ENCODE results near the gene EVI5. TPM values are rescaled to one million over a fixed set of nuclear protein-coding genes. Genes with fewer than 3 reads are reported as not detected.
A peak's percentile ranks its signal among the peaks of the same experiment; 100 is the strongest.

Gene EVI5
- total RNA-seq, 4 donors from 2014 or later: 39.5 to 49.7 (median 48.6) TPM

DNA sequence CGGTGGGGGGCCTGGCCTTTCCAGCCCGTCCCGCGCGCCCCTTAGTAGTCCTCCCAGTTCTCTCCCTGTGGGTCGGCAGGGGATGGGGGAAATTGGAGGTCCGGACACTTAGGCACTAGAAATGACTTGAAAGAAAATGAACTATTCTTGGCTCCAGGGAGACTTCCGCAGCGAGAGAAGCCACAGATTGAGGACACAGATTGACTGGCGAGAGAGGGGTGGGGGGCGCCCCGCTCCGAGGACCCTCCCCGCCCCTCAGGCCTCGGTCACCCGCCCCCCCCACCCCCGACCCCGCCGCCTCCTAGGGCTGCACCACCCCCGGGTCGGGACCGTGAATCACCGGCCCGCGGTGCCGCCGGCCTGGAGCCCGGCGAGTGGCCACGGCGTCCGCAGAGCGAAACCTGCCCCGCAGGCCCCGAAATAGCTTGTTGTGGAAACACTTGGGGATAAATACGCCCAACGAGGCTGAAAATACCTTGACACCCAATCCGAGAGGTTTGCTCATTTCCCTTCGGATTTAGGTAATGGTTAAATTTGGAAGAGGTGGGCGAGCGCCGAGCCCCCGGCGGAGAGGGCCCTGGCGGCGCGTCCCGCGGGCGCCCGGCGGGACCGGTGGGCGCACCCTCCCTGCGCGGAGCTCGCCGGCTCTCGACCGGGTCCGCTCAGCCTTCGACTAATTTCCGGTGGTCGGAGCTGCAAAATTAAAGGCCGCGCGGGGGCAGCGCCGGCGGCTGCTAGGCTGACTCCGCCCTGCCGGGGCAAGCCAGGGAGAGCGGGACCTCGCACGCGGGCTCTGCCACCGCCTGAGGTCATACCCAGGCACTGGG lies 298.4 kb downstream of the EVI5 start, which contains the start of gene GFI1:
GFI1 (minus strand) TSS at position 675 of the 827 bp plus-strand sequence. CDS start 3,438 bp downstream, outside the sequence.
- peaks cover 83% of the 10 kb centered on the region for H3K27me3 ChIP-seq
- TF ChIP-seq, protein P1, sequence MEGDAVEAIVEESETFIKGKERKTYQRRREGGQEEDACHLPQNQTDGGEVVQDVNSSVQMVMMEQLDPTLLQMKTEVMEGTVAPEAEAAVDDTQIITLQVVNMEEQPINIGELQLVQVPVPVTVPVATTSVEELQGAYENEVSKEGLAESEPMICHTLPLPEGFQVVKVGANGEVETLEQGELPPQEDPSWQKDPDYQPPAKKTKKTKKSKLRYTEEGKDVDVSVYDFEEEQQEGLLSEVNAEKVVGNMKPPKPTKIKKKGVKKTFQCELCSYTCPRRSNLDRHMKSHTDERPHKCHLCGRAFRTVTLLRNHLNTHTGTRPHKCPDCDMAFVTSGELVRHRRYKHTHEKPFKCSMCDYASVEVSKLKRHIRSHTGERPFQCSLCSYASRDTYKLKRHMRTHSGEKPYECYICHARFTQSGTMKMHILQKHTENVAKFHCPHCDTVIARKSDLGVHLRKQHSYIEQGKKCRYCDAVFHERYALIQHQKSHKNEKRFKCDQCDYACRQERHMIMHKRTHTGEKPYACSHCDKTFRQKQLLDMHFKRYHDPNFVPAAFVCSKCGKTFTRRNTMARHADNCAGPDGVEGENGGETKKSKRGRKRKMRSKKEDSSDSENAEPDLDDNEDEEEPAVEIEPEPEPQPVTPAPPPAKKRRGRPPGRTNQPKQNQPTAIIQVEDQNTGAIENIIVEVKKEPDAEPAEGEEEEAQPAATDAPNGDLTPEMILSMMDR (IDR thresholded peaks at IDR 0.05): no peak
- TF ChIP-seq POLR2AphosphoS5 (IDR thresholded peaks at IDR 0.05) (no peak), POLR2A (IDR thresholded peaks at IDR 0.05) (no peak), EP300 (IDR thresholded peaks at IDR 0.05) (no peak)
- 0 to 2% methylated on average over 11 to 13 of the region's 77 CpGs for WGBS, 2 donors (ENCODE audit: low coverage in 1 of 2)
- no peaks in the 10 kb centered on the region for H3K9me3 ChIP-seq
- H3K4me3 ChIP-seq: peak within 1 kb of the TSS; percentile 2 to 53
- H3K4me1 ChIP-seq: peaks cover 0 to 56% (median 51%) of the 10 kb centered on the region in 3 donors
- H3K27ac ChIP-seq: peak within 1 kb of the TSS in 1 of 4 donors; percentile 19
- H3K36me3 ChIP-seq: no peaks in the 10 kb centered on the region
- ATAC-seq: no peak

DNA sequence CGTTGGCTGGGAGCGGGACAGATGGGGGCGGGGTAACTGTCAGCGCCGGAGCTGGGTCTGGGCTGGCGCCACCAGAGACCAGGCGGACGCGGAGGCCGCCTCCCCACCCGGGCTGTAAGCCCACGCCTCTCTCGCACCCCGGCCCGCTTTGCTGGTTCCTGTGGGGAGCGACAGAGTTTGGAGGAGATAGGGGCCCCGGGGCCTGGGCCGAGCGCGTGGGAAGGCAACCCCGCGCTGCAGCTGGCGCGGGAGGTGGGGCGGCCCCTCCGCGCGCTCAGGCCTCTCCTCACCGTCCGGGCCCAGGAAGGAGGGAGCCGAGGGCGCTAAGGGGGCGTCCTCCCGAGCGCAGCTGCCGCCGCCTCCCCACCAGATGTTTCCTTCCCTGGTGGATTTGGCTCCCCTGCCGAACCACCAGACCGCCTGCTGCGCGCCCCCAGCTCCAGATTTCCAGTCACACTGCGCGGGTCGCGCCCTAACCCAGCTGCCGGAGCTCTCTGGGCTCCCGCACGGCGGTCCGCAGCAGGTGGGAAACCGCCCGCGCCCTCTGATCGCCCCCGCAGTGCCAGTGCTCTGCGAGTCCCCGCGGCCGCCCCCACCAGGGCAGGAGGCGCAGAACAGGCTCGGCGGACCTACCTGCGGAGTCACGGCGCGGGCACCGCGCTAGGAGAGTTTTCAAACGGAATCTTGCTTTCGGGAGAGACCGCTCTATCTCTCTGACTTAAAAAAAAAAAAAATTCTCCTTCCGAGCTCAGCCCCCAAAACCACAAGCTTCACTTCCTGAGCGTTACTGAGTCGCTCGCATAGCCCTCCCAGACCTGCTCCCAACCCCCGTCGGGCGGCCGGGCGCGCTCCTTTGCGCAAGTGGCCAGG lies 299.3 kb downstream of the EVI5 start:
- no peak for TF ChIP-seq EP300 (IDR thresholded peaks at IDR 0.05)
- TF ChIP-seq, protein P1 (IDR thresholded peaks at IDR 0.05): no peak
- TF ChIP-seq POLR2AphosphoS5 (IDR thresholded peaks at IDR 0.05): no peak
- TF ChIP-seq POLR2A (IDR thresholded peaks at IDR 0.05): no peak
- WGBS, 2 donors (ENCODE audit: low coverage in 1 of 2): 4% methylated on average over 10 of the region's 82 CpGs; no CpG with 5 or more reads in 1 of the 2 donors
- Histone ChIP-seq H3K4me1 (peaks cover 0 to 64% (median 57%) of the 10 kb centered on the region in 3 donors), H3K4me3 (peak overlapping the region; percentile 2 to 53), H3K27ac (peak overlapping the region in 1 of 4 donors; percentile 19), H3K27me3 (peaks cover 91% of the 10 kb centered on the region), H3K36me3 (no peaks in the 10 kb centered on the region), H3K9me3 (no peaks in the 10 kb centered on the region)
- no peak for ATAC-seq

DNA sequence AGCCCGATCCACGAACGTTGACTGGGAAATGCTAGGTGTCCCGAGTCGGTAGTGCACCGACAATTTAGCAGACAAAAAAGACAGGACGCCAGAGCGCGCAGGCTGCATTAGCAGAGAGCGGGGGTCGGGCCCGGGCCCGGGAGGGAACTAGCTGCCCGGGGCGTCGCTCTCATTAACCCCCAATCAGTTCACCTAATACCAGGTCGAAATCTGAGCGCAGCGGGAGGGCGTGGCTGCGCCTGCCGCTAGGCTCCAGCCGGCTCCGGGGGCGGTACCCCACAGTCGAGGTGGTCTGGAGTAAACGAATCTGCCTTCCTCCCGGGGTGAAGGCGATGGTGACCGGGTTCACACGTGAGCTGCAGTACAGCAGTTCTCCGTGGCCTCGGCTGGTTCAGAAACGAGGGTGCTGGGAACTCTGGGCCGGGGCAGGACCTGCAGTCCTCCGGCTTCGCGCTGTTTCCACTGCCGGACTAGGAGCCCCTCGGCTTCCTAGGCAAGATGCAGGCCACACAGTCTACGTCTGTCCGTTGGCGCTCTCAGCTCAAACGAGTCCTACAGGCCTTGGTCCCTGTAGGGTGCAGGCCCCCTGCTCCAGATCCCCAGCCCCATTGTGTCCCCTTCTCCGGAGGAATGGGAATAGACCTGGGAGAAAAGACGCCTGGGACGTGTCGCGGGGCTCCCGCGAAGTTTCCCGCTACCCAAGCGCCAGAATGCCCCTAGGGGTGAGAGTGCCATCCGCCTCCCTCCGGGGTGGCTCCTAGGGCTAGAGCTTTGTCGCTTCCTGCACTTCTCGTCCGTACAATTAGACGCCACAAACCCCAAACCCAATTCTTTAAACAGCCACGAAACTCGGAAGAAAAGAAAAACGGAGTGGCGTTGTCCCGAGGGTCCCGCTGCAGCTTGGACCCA lies 300.2 kb downstream of the EVI5 start:
- Histone ChIP-seq H3K4me3 (peak overlapping the region; percentile 2 to 53), H3K27ac (peak overlapping the region in 1 of 4 donors; percentile 19), H3K36me3 (no peaks in the 10 kb centered on the region), H3K27me3 (peaks cover 100% of the 10 kb centered on the region), H3K4me1 (peaks cover 0 to 69% (median 57%) of the 10 kb centered on the region in 3 donors), H3K9me3 (no peaks in the 10 kb centered on the region)
- 2 to 4% methylated on average over 9 to 19 of the region's 65 CpGs for WGBS, 2 donors (ENCODE audit: low coverage in 1 of 2)
- TF ChIP-seq POLR2A (IDR thresholded peaks at IDR 0.05) (no peak), EP300 (IDR thresholded peaks at IDR 0.05) (no peak), POLR2AphosphoS5 (IDR thresholded peaks at IDR 0.05) (no peak)
- TF ChIP-seq, protein P1 (IDR thresholded peaks at IDR 0.05): no peak
- peak; percentile 25 for ATAC-seq

DNA sequence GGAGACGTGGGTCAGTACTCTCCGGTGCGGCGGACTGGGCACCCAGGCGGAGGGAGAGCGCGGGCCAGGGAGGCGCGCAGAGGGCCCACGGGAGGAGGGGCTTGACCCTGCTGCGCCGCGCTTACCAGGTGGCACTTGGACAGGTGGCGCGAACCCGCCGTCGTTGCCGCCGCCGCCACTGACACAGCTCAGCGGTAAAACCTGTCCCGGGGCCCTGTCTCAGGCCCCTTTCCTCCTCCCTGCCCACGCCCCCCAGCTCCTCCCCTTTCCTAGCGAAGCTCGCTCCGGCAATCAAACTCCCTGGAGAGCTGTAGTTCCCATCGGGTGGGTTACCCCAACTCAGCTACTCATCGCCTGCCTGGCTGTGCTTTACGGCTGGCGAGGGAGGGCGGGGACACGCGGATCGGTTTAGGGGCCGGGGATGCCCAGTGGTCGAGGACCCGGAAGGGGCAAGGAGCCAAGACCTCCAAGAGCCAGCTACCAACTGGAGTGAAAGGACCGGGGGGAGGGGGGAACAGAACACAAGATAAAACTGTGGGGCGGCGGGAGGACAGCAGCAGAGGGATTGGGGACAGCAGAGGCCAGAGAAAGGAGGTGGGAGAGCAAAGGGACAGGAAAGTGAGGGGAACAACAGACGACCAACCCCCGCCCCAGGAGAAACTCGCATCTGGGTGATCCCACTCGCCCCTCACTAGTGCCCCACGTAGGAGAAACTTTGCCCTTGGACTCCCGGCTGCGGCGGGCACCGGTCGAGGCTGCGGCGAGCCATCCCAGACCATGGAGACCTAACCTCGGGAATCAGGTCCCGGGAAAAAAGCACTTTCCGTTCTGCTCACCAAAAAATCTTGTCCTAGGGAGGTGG lies 301.1 kb downstream of the EVI5 start:
- H3K27me3 ChIP-seq: peaks cover 100% of the 10 kb centered on the region
- WGBS, 2 donors (ENCODE audit: low coverage in 1 of 2): 2 to 5% methylated on average over 15 of the region's 56 CpGs

More for the DNA sequence above, 301.1 kb downstream of the EVI5 start:
- peak overlapping the region in 1 of 2 donors; percentile 53 for H3K4me3 ChIP-seq
- no peak for ATAC-seq
- H3K4me1 ChIP-seq: peaks cover 0 to 69% (median 57%) of the 10 kb centered on the region in 3 donors
- no peak for TF ChIP-seq EP300 (IDR thresholded peaks at IDR 0.05)
- TF ChIP-seq, protein P1 (IDR thresholded peaks at IDR 0.05): no peak
- no peak for TF ChIP-seq POLR2A (IDR thresholded peaks at IDR 0.05)
- no peak for TF ChIP-seq POLR2AphosphoS5 (IDR thresholded peaks at IDR 0.05)
- H3K36me3 ChIP-seq: no peaks in the 10 kb centered on the region
- H3K27ac ChIP-seq: no peak overlapping the region
- H3K9me3 ChIP-seq: no peaks in the 10 kb centered on the region

Measured in gastroesophageal sphincter (tissue), 4 donors.